Activated CD4-positive, alpha-beta T cell treated with anti-CD3 and anti-CD28 coated beads, Interleukin-2, amount 10 ng/mL, durations not matched to agents 7 days and 5 days (primary cell): ENCODE measurements around the gene NIPAL1. TPM values are rescaled to one million over a fixed set of nuclear protein-coding genes. Genes with fewer than 3 reads are reported as not detected.
"Not testable (repeated sequence)": the region's sequence is repeated elsewhere in the genome, so short reads cannot be mapped to it uniquely, and the experiment has no call there.

ENCODE experiments used
- CTCF ChIA-PET: fragments of 350-600 bp; sonication (Branson Sonifier 250); formaldehyde crosslinking; loops from one replicate; lab custom pipeline; 2021; ENCODE audit warnings: antibody characterized with exemption; lab: Charles Lee
- POLR2A ChIA-PET: fragments of 350-600 bp; sonication (Branson Sonifier 250); formaldehyde crosslinking; loops from one replicate; lab custom pipeline; 2021; ENCODE audit warnings: antibody characterized with exemption; lab: Charles Lee
- DNase-seq: peaks from one replicate; pipeline ENCODE4 v3.0.0-alpha.2; 2020
- H3K27ac Mint-ChIP-seq: one replicate; pipeline ENCODE4 v1.8.0; 2021; ENCODE audit warnings: mild to moderate bottlenecking, moderate library complexity, mixed read lengths
- H3K27me3 Mint-ChIP-seq: one replicate; pipeline ENCODE4 v1.8.0; 2021; ENCODE audit warnings: mixed read lengths
- H3K36me3 Mint-ChIP-seq: one replicate; pipeline ENCODE4 v1.8.0; 2021; ENCODE audit warnings: low read depth, mixed read lengths
- H3K4me1 Mint-ChIP-seq: one replicate; pipeline ENCODE4 v1.8.0; 2021; ENCODE audit warnings: mixed read lengths
- H3K4me3 Mint-ChIP-seq: one replicate; pipeline ENCODE4 v1.8.0; 2021; ENCODE audit warnings: mild to moderate bottlenecking, moderate library complexity, mixed read lengths
- H3K9me3 Mint-ChIP-seq: one replicate; pipeline ENCODE4 v1.8.0; 2021; ENCODE audit warnings: mixed read lengths
- total RNA-seq, 2 experiments: library from RNA; stranded (reverse); gene quantifications; one replicate each; pipeline ENCODE4 v1.2.3, GENCODE V29; 2021

The NIPAL1 gene
- under 1 TPM; 0.57 to 0.62 TPM for total RNA-seq

DNA sequence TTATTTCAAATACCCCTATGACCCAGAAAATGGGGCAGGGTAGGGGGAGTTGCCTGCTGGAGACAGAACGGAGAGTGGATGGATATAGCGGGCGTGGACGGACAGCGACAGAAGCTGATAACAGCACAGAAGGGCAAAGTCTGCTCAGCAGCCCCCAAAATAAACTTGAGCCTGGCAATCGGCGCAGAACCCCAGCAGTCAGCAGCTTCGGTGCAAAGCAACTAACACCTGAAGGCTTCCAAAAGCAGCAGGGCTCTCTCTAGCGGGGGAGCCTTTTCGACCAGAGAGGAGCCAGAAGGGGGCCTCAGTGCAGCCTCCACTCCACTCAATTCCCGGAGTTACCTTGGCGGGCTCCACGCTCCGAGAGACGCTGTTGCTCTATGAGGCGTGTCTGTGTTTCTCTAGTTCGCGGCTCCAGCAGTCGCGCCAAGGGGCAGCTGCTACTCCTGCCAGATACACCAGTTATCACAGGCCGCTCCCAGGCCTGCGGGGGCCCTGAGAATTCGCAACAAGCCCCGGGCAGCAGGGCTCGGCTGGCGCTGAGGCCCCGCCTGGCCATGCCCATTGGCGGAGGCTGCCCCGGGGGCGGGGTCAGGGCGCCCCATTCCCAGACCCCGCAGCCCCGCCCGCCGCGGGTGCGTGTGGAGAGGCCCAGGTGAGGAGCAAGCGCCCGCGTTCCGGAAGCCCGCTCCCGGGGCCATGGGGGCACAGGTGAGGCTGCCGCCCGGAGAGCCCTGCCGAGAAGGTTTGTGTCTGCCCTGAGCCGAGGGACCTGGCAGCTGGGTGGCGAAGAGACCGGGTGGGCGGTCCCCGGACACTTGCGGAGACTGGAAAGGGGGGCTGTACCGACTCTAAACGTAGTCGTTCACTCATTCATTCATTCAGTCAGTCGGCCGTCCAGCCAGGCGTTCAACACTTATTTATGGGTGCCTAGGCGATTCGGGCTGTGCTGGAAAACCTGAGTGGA lies at the start of gene NIPAL1, which contains the start of gene CNGA1:
NIPAL1 (plus strand) TSS at position 632 of the 967 bp plus-strand sequence; CDS start at position 700, 68 bp downstream.
CNGA1 (minus strand) TSS at position 541 of the 967 bp plus-strand sequence. CDS start 63,992 bp downstream, outside the sequence.
- Mint-ChIP-seq H3K9me3 (peaks cover 6% of the 10 kb centered on the region), H3K36me3 (no peaks in the 10 kb centered on the region), H3K4me1 (peaks cover 19% of the 10 kb centered on the region), H3K4me3 (peak within 1 kb of the TSS; percentile 76), H3K27me3 (peaks cover 42% of the 10 kb centered on the region), H3K27ac (no peak within 1 kb of the TSS)
- POLR2A ChIA-PET = no interaction called here
- CTCF ChIA-PET = no interaction called here
- peak; percentile 53 for DNase-seq

DNA sequence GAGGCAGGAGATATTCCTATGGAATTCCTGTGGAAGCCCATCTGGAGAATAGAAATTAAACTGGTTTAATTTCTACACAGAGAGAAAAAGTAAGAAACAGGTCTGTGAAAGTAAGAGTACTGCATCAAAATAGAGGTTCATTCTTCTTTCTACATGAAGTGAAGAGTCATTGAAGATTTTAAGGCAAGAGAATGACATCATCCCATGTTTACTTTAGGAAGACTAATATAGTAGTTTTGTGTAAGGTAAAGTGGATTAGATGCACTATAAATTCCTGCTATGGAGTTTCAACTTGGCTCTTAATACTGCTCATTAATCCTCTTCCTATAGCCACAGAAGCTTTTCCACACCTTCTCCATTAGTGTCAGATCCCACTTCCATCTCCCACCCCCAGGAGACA lies 47.7 kb upstream of the NIPAL1 start:
- Mint-ChIP-seq H3K27me3 (no peaks in the 10 kb centered on the region), H3K36me3 (no peaks in the 10 kb centered on the region), H3K27ac (no peak overlapping the region), H3K4me1 (no peaks in the 10 kb centered on the region), H3K9me3 (no peaks in the 10 kb centered on the region), H3K4me3 (no peak overlapping the region)
- POLR2A ChIA-PET = no interaction called here
- no peak for DNase-seq
- CTCF ChIA-PET = no interaction called here

DNA sequence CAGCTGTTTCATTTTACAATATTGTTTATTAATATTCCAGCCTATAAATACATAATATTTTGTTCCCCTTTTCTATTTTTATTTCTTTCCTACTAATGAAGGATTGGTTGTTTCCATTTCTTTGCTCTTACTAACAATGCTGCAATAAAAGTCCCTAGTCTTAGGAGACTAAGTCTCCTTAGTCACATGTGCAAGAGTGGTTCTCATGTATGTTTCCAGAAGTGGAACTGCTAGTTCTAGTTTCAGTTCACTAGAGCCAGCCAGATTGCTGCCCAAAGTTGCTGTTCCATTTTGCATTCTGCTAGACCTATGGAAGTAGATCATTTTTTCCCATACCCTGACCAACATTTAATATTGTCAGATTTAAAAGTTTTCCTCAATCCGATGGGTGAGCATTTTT lies 44.4 kb upstream of the NIPAL1 start:
- CTCF ChIA-PET = no interaction called here
- Mint-ChIP-seq H3K27me3 (peaks cover 6% of the 10 kb centered on the region), H3K36me3 (no peaks in the 10 kb centered on the region), H3K9me3 (no peaks in the 10 kb centered on the region), H3K4me3 (no peak overlapping the region), H3K4me1 (no peaks in the 10 kb centered on the region), H3K27ac (no peak overlapping the region)
- DNase-seq = no peak
- POLR2A ChIA-PET = no interaction called here

DNA sequence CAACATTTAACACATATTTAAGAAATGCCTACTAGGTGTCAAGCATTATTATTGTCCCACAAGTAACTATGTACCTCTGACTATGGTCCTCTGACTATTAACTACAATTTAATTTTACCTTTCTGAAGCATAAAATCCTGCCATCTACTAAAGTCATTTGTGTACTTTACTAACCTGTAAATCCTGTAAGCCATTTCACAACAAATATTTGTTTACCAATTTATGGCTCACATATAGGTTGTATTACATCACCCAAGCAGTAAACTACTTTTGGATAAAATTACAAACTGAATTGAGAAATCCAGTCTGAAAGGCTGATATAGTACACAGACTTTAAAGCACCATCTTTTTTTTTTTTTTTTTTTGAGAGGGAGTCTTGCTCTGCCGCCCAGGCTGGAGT lies 43.9 kb upstream of the NIPAL1 start:
- Mint-ChIP-seq H3K27me3 (peaks cover 6% of the 10 kb centered on the region), H3K36me3 (no peaks in the 10 kb centered on the region), H3K27ac (no peak overlapping the region), H3K4me3 (no peak overlapping the region), H3K9me3 (no peaks in the 10 kb centered on the region), H3K4me1 (no peaks in the 10 kb centered on the region)
- POLR2A ChIA-PET = no interaction called here
- DNase-seq = no peak
- CTCF ChIA-PET = no interaction called here

DNA sequence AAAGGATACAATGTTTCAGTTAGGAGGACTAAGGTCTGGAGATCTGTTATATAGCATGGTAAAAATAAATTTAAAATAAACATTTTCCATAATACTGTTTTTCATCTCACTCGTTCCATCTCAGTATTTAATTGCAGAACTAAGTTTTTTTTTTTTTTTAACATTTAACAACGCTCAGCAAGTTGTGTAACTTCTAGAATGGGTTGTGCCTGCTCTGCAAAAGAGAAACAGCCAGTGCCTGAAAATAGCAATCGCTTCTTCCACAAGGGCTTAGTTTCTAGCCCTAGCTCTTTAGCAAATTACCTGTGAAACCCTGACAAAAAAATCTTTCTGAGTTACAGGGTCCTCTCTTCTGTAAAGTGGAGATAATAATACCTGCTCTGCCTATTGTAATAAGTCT lies 42.0 kb upstream of the NIPAL1 start:
- H3K27ac Mint-ChIP-seq = no peak overlapping the region
- H3K4me1 Mint-ChIP-seq = no peaks in the 10 kb centered on the region
- POLR2A ChIA-PET = no interaction called here
- no peak overlapping the region for H3K4me3 Mint-ChIP-seq
- H3K36me3 Mint-ChIP-seq = no peaks in the 10 kb centered on the region
- DNase-seq = no peak
- CTCF ChIA-PET = no interaction called here
- peaks cover 6% of the 10 kb centered on the region for H3K27me3 Mint-ChIP-seq
- no peaks in the 10 kb centered on the region for H3K9me3 Mint-ChIP-seq

DNA sequence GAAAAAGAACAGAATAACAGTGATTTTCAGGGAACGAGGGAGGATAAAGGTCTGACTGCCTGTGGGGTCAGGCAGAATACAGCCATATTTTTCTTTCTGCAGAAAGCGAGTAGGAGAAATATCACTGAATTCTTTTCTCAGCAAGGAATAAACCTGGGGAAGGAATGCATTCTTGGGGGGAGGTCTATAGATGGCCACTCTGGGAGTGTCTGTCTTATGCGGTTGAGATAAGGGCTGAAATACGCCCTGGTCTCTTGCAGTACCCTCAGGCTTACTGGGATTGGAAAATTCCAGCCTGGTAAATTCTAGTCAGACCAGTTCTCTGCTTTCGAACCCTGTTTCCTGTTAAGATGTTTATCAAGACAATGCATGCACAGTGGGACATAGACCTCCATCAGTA lies 26.4 kb upstream of the NIPAL1 start:
- Mint-ChIP-seq H3K9me3 (peaks cover 16% of the 10 kb centered on the region), H3K4me3 (no peak overlapping the region), H3K36me3 (no peaks in the 10 kb centered on the region), H3K27ac (no peak overlapping the region), H3K4me1 (peaks cover 2% of the 10 kb centered on the region), H3K27me3 (peaks cover 20% of the 10 kb centered on the region)
- POLR2A ChIA-PET = no interaction called here
- CTCF ChIA-PET = no interaction called here
- DNase-seq = no peak

DNA sequence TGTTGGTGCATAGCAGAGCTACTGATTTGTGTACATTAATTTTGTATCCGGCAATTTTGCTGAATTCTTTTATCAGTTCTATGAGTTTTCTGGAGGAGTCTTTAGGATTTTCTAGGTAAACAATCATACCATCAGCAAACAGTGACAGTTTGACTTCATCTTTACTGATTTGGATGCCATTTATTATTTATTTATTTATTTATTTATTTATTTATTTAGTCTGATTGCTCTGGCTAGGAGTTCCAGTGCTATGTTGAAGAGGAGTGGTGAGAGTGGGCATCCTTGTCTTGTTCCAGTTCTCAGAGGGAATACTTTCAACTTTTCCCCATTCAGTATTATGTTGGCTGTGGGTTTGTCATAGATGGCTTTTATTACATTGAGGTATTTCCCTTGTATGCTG lies 24.1 kb upstream of the NIPAL1 start:
- POLR2A ChIA-PET, H3K4me3 Mint-ChIP-seq, DNase-seq, CTCF ChIA-PET, H3K36me3 Mint-ChIP-seq, H3K27ac Mint-ChIP-seq, H3K4me1 Mint-ChIP-seq: not testable (repeated sequence)
- peaks cover 11% of the 10 kb centered on the region for H3K27me3 Mint-ChIP-seq
- H3K9me3 Mint-ChIP-seq = peaks cover 16% of the 10 kb centered on the region

DNA sequence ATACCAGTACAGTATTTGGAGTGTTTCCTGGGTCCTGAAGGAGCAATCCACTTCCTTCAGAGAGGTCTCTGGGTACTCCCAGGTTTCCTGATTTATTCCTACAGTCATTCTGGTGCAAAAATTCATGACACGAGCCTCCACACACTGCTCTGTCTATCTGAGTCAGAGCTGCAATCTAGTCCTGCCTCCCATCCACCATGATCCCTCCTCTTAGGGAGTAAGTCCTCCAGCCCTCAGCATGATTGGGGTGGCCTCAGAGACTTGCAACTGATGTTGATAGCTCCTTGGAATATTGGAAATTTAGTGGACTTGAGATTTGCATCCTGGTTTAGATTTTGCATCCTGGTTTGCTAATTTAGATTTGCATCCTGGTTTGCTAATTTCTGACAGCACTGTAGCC lies 20.6 kb upstream of the NIPAL1 start:
- DNase-seq = no peak
- peaks cover 6% of the 10 kb centered on the region for H3K27me3 Mint-ChIP-seq
- CTCF ChIA-PET = no interaction called here
- peaks cover 6% of the 10 kb centered on the region for H3K9me3 Mint-ChIP-seq
- POLR2A ChIA-PET = no interaction called here
- no peak overlapping the region for H3K27ac Mint-ChIP-seq
- peaks cover 2% of the 10 kb centered on the region for H3K4me1 Mint-ChIP-seq
- no peaks in the 10 kb centered on the region for H3K36me3 Mint-ChIP-seq
- no peak overlapping the region for H3K4me3 Mint-ChIP-seq

DNA sequence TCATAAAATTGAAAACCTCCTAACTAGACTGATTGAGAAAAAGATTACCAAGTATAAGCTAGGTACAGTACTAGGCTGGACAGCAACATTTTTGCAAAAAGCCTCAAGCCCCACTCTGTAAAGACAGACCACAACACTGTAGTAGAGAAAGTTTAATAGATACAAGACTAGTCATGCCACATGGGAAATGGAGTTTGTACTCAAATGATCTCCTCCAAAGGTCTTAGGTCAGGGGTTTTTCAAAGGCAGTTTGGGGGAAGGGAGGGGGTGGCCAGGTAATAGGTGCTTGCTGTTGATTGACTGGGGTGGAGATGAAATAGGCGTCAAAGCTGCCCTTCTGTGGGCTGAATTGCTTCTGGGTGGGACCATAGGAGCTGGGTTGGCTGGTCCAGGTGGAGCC lies 14.3 kb upstream of the NIPAL1 start:
- H3K27me3 Mint-ChIP-seq = peaks cover 4% of the 10 kb centered on the region
- no peak overlapping the region for H3K27ac Mint-ChIP-seq
- H3K36me3 Mint-ChIP-seq = peaks cover 2% of the 10 kb centered on the region
- H3K9me3 Mint-ChIP-seq = peaks cover 10% of the 10 kb centered on the region
- POLR2A ChIA-PET = interaction anchor here (0.6 kb wide), 1 partner anchor 9 kb away, joined by 4 read pairs; no protein-coding TSS in a partner anchor
- no peaks in the 10 kb centered on the region for H3K4me1 Mint-ChIP-seq
- CTCF ChIA-PET = interaction anchor here (0.8 kb wide), 1 partner anchor 32 kb away, joined by 3 read pairs; no protein-coding TSS in a partner anchor
- H3K4me3 Mint-ChIP-seq = no peak overlapping the region
- no peak for DNase-seq

DNA sequence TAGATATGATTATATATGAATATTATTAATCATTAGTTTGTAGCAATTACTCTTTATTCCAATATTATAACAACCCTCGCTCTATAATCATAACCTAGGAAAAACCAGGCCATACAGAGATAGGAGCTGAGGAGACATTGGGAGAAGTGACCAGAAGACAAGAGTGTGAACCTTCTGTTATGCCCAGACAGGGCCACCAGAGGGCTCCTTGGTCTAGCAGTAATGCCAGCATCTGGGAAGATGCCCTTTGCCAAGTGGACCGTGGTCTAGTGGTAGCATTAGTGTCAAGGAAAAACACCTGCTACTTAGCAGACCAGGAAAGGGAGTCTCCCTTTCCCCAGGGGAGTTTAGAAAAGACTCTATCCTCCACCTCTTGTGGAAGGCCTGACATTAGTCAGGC lies 13.0 kb upstream of the NIPAL1 start:
- H3K4me3 Mint-ChIP-seq, H3K36me3 Mint-ChIP-seq, H3K27me3 Mint-ChIP-seq, DNase-seq, H3K4me1 Mint-ChIP-seq, POLR2A ChIA-PET, H3K9me3 Mint-ChIP-seq, H3K27ac Mint-ChIP-seq: not testable (repeated sequence)
- CTCF ChIA-PET = interaction anchor here (0.6 to 1.4 kb wide), 4 partner anchors 31 to 135 kb away, joined by 3 read pairs; no protein-coding TSS in a partner anchor

DNA sequence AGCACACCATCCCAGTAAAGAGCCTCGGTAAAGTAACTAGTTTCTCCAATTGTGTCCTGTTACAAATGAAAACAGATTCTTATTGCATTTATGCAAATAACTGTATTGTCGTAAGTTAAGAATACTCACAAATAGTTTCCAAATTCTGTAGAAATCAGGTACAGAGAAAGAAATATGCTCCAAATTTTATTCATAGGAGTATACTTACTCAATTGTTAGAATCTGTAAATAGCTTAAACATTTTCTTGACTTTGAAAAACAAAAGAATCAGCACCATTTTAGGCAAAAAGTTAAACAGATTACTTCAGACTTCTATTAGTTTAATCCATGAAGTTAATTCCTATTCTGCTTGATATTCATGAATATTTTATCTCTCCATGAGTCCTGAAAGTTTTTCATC lies 10.8 kb upstream of the NIPAL1 start:
- peaks cover 3% of the 10 kb centered on the region for H3K27me3 Mint-ChIP-seq
- no peak for DNase-seq
- POLR2A ChIA-PET = no interaction called here
- H3K36me3 Mint-ChIP-seq = peaks cover 2% of the 10 kb centered on the region
- no peaks in the 10 kb centered on the region for H3K4me1 Mint-ChIP-seq
- no peak overlapping the region for H3K27ac Mint-ChIP-seq
- CTCF ChIA-PET = no interaction called here
- no peak overlapping the region for H3K4me3 Mint-ChIP-seq
- H3K9me3 Mint-ChIP-seq = peaks cover 12% of the 10 kb centered on the region

DNA sequence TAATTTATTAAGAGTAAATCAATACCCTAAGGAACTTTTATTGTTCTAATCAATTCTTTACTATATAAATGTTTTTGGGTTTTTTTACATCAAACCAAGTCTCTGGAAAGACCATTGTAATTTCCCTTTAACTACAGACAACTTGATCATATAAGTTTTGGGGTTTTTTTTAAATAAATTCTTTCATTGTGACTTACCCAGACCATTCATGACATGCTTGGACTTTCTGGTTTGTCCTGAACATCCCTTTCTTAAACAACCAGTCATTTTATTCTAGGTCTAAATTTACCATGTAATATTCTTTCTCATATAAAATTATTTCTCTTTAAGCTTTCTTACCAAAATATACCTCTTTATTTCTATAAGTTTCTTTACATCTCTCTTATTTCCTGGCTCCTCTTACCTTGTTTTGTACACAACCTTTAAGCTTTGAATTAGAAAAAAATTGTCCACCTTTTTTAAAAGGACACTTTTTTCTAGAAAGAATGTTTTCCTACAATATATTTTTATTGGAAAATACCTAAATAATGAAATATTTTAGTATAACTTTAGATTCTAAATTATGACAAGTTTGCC lies 8.5 kb upstream of the NIPAL1 start:
- Mint-ChIP-seq H3K4me3 (no peak overlapping the region), H3K27me3 (peaks cover 6% of the 10 kb centered on the region), H3K27ac (no peak overlapping the region), H3K9me3 (peaks cover 16% of the 10 kb centered on the region), H3K4me1 (no peaks in the 10 kb centered on the region), H3K36me3 (peaks cover 2% of the 10 kb centered on the region)
- no peak for DNase-seq
- ChIA-PET POLR2A (no interaction called here), CTCF (interaction anchor here (0.6 kb wide), 1 partner anchor 173 kb away, joined by 3 read pairs; no protein-coding TSS in a partner anchor)

DNA sequence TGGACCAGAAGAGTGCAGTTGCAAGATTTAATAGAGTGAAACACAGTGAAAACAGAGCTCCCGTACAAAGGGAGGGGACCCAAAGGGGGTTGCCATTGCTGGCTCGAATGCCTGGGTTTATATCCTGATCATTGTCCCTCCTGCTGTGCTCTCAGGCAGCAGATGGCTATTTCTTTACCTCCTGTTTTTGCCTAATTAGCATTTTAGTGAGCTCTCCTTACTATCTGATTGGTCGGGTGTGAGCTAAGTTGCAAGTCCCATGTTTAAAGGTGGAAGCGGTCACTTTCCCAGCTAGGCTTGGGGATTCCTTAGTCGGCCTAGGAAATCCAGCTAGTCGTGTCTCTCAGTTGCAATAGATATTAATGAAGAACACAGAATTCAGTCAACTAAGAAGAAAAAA lies 5.7 kb upstream of the NIPAL1 start:
- H3K27ac Mint-ChIP-seq, H3K4me1 Mint-ChIP-seq, DNase-seq, H3K4me3 Mint-ChIP-seq, H3K36me3 Mint-ChIP-seq: not testable (repeated sequence)
- CTCF ChIA-PET = interaction anchor here (1.0 to 1.6 kb wide), 3 partner anchors 10 to 23 kb away, joined by 3 to 4 read pairs (median 3); no protein-coding TSS in a partner anchor
- POLR2A ChIA-PET = interaction anchor here (0.6 kb wide), 1 partner anchor 8 kb away, joined by 4 read pairs; no protein-coding TSS in a partner anchor
- peaks cover 13% of the 10 kb centered on the region for H3K9me3 Mint-ChIP-seq
- H3K27me3 Mint-ChIP-seq = peaks cover 17% of the 10 kb centered on the region
